Memory B cell (primary cell): ENCODE results near the gene PARP1.
A peak's percentile ranks its signal among the peaks of the same experiment; 100 is the strongest.

Source experiments
- ATAC-seq: fragments of 150-1000 bp; cut with Tn5 transposase; 2 replicates; pipeline ENCODE4 v1.10.0; 2021; ENCODE audit warnings: low read depth, mild to moderate bottlenecking, moderate library complexity
- DNase-seq, 2 donors: peaks; one replicate each; pipeline ENCODE4 v3.0.0; 2022; ENCODE audit warnings: low spot score in 2 of 2
- H3K27ac Mint-ChIP-seq: one replicate; pipeline ENCODE4 v1.8.0; 2022; ENCODE audit warnings: mild to moderate bottlenecking, moderate library complexity, mixed read lengths
- H3K27me3 Mint-ChIP-seq: one replicate; pipeline ENCODE4 v1.8.0; 2022; ENCODE audit warnings: mixed read lengths
- H3K36me3 Mint-ChIP-seq: one replicate; pipeline ENCODE4 v1.8.0; 2022; ENCODE audit warnings: mild to moderate bottlenecking, mixed read lengths
- H3K4me1 Mint-ChIP-seq: one replicate; pipeline ENCODE4 v1.8.0; 2022; ENCODE audit warnings: mixed read lengths
- H3K4me3 Mint-ChIP-seq: one replicate; pipeline ENCODE4 v1.8.0; 2022; ENCODE audit warnings: mild to moderate bottlenecking, moderate library complexity, mixed read lengths
- H3K9me3 Mint-ChIP-seq: one replicate; pipeline ENCODE4 v1.8.0; 2022; ENCODE audit warnings: mixed read lengths

Gene PARP1

GRCh38 chr1:226394462-226394861 is 13.4 kb downstream of the PARP1 start:
- Mint-ChIP-seq H3K4me1 (peaks cover 25% of the 10 kb centered on the region), H3K27me3 (no peaks in the 10 kb centered on the region), H3K9me3 (no peaks in the 10 kb centered on the region), H3K27ac (peak overlapping the region; percentile 41), H3K36me3 (peaks cover 34% of the 10 kb centered on the region), H3K4me3 (no peak overlapping the region)
- ATAC-seq (no peak), DNase-seq (no peak)

- no peak for ATAC-seq
- Mint-ChIP-seq H3K27ac (peak overlapping the region; percentile 28), H3K4me1 (peaks cover 15% of the 10 kb centered on the region), H3K4me3 (no peak overlapping the region), H3K27me3 (no peaks in the 10 kb centered on the region), H3K36me3 (peaks cover 30% of the 10 kb centered on the region), H3K9me3 (no peaks in the 10 kb centered on the region)
- no peak for DNase-seq
These were observed 17.2 kb downstream of the PARP1 start for GRCh38 chr1:226390681-226391080.

GRCh38 chr1:226388131-226388530 is 19.8 kb downstream of the PARP1 start:
- no peaks in the 10 kb centered on the region for H3K9me3 Mint-ChIP-seq
- H3K36me3 Mint-ChIP-seq = peaks cover 31% of the 10 kb centered on the region
- H3K4me1 Mint-ChIP-seq = no peaks in the 10 kb centered on the region
- no peak overlapping the region for H3K27ac Mint-ChIP-seq
- ATAC-seq (no peak), DNase-seq (no peak)
- H3K4me3 Mint-ChIP-seq = no peak overlapping the region
- no peaks in the 10 kb centered on the region for H3K27me3 Mint-ChIP-seq

DNA sequence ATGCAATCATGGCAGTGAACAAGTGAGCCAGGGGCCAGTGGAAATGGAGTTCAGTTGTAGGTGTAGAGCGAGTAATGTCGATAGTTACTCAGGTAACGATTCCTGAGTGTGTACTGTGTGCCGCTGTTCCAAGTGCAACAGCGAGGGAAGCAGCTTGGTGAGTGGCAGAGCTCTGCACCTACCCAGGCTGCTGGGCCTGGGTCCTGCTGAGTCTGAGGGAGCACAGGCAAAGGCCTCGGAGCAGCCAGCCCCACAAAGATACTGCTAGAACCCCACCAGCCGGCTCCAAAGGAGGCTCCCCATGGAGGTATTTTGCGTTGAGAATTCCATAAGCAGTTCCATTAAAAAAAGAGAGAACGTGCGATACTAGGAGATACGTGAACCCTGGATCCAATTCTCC is 23.2 kb downstream of the PARP1 start:
- Mint-ChIP-seq H3K27me3 (no peaks in the 10 kb centered on the region), H3K36me3 (peaks cover 40% of the 10 kb centered on the region), H3K27ac (no peak overlapping the region), H3K4me1 (no peaks in the 10 kb centered on the region), H3K4me3 (no peak overlapping the region), H3K9me3 (no peaks in the 10 kb centered on the region)
- DNase-seq (no peak), ATAC-seq (no peak)

DNA sequence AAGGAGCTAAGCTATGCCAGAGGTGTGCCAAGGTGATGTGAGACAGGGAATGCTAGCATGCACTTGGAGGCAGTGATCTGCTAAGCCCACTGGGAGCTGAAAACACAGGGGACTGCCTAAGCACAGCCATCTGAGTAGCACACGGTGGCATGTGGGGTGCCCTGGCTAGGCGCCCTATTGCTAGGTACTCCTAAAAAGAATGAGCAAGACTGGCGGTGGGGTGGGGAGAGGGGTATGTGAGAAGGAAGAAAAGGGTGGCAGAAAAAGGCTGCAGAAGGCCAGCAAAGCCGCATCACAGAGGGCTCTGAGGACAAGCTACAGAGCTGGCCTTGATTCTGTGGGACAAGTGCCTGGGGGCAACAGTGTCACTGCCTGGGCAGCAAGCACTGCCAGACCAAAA is 23.9 kb downstream of the PARP1 start:
- DNase-seq (no peak), ATAC-seq (no peak)
- H3K4me1 Mint-ChIP-seq = no peaks in the 10 kb centered on the region
- no peak overlapping the region for H3K4me3 Mint-ChIP-seq
- no peaks in the 10 kb centered on the region for H3K9me3 Mint-ChIP-seq
- peaks cover 41% of the 10 kb centered on the region for H3K36me3 Mint-ChIP-seq
- H3K27ac Mint-ChIP-seq = peak overlapping the region; percentile 48
- no peaks in the 10 kb centered on the region for H3K27me3 Mint-ChIP-seq

DNA sequence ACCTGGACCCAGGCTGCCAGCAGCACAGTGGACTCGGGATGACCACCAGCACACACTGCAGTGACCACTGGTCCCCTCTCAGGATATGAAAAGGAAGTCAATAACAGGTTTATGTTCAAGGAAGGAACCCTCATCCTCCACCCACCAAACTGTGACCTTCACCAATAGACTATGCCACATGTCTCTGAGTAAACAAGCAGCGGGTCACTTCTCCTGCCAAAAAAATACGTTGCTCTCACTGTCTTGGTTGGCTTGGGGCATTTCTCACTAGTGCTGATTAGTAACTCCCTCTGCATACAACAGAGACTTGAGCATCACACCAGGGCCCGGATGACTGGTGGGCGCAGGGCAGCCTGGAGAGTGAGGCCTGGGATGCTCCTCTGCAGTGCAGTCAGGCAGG is 25.9 kb downstream of the PARP1 start:
- Mint-ChIP-seq H3K36me3 (peaks cover 38% of the 10 kb centered on the region), H3K4me1 (no peaks in the 10 kb centered on the region), H3K9me3 (no peaks in the 10 kb centered on the region), H3K4me3 (no peak overlapping the region), H3K27me3 (no peaks in the 10 kb centered on the region), H3K27ac (no peak overlapping the region)
- ATAC-seq = no peak
- DNase-seq = no peak

- Mint-ChIP-seq H3K27me3 (no peaks in the 10 kb centered on the region), H3K27ac (no peak overlapping the region), H3K4me1 (no peaks in the 10 kb centered on the region), H3K9me3 (no peaks in the 10 kb centered on the region), H3K36me3 (peaks cover 40% of the 10 kb centered on the region), H3K4me3 (no peak overlapping the region)
- DNase-seq (no peak), ATAC-seq (no peak)
These were observed 26.5 kb downstream of the PARP1 start for GRCh38 chr1:226381226-226381998.

GRCh38 chr1:226378071-226378470 is 29.8 kb downstream of the PARP1 start:
- no peak for ATAC-seq
- Mint-ChIP-seq H3K27me3 (no peaks in the 10 kb centered on the region), H3K27ac (peak overlapping the region; percentile 20), H3K4me1 (no peaks in the 10 kb centered on the region), H3K9me3 (no peaks in the 10 kb centered on the region), H3K4me3 (no peak overlapping the region), H3K36me3 (peaks cover 34% of the 10 kb centered on the region)
- DNase-seq = no peak

GRCh38 chr1:226376300-226376699 is 31.6 kb downstream of the PARP1 start:
- H3K27ac Mint-ChIP-seq = no peak overlapping the region
- peaks cover 36% of the 10 kb centered on the region for H3K36me3 Mint-ChIP-seq
- H3K4me1 Mint-ChIP-seq = peaks cover 7% of the 10 kb centered on the region
- no peaks in the 10 kb centered on the region for H3K27me3 Mint-ChIP-seq
- H3K9me3 Mint-ChIP-seq = no peaks in the 10 kb centered on the region
- DNase-seq = no peak
- H3K4me3 Mint-ChIP-seq = no peak overlapping the region
- ATAC-seq = no peak

GRCh38 chr1:226373376-226373775 is 34.5 kb downstream of the PARP1 start:
- no peaks in the 10 kb centered on the region for H3K9me3 Mint-ChIP-seq
- no peak overlapping the region for H3K4me3 Mint-ChIP-seq
- no peak for ATAC-seq
- H3K27me3 Mint-ChIP-seq = no peaks in the 10 kb centered on the region
- DNase-seq = no peak
- peak overlapping the region; percentile 43 for H3K27ac Mint-ChIP-seq
- peaks cover 24% of the 10 kb centered on the region for H3K36me3 Mint-ChIP-seq
- peaks cover 32% of the 10 kb centered on the region for H3K4me1 Mint-ChIP-seq

DNA sequence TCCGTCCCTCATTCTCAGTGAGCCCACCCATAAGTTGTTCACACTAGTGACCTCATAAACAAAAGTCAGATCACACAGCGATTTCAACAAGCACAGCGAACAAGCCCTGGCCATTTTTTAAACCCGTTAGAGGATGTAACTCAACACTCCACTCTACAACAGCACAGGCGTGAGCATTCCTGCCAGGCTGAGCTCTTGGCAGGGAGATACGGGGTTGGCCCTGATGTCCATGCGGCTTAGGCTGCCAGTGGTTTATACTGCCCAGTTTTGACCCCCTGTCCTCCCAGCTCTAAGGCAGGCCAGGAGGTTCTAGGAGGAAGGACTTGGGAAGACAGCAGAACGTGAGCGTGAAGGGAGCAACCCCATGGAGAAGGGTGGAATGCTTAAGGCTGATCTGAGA is 35.0 kb downstream of the PARP1 start:
- DNase-seq (no peak), ATAC-seq (no peak)
- Mint-ChIP-seq H3K27me3 (no peaks in the 10 kb centered on the region), H3K4me3 (no peak overlapping the region), H3K9me3 (no peaks in the 10 kb centered on the region), H3K4me1 (peaks cover 32% of the 10 kb centered on the region), H3K27ac (peak overlapping the region; percentile 43), H3K36me3 (peaks cover 19% of the 10 kb centered on the region)

DNA sequence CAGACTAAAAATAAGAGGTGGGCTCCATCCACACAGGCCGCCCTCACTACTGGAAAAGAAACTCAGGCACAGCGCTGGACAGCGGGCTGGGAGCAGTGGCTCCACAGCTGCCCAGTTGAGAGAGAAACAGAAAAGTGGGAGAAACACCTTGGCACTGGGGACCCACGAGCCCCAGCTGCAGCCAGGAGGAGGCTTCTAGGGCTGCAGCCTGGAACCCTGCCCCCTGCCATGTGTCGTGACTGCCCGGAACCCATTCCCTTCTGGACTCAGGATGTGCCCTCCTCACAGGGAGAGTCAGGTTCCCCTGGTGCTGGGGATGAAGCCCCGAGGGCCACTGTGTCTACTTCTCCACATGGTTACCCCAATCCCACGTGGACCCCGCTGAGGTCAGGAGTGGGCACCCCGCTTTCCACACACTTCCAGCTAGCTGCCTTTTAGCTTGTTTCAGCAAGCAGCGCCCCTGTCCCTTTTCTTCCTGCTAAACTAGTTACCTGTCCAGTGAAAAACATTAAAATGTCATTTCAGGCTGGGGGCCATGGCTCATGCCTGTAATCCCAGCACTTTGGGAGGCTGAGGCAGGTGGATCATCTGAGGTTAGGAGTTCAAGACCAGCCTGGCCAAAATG is 35.9 kb downstream of the PARP1 start:
- H3K9me3 Mint-ChIP-seq = no peaks in the 10 kb centered on the region
- no peak for ATAC-seq
- no peak for DNase-seq
- H3K27ac Mint-ChIP-seq = peak overlapping the region; percentile 90
- no peaks in the 10 kb centered on the region for H3K27me3 Mint-ChIP-seq
- H3K4me1 Mint-ChIP-seq = peaks cover 34% of the 10 kb centered on the region
- H3K4me3 Mint-ChIP-seq = no peak overlapping the region
- peaks cover 28% of the 10 kb centered on the region for H3K36me3 Mint-ChIP-seq

GRCh38 chr1:226371027-226371694 is 36.7 kb downstream of the PARP1 start:
- no peaks in the 10 kb centered on the region for H3K27me3 Mint-ChIP-seq
- peaks cover 34% of the 10 kb centered on the region for H3K4me1 Mint-ChIP-seq
- H3K27ac Mint-ChIP-seq = peak overlapping the region; percentile 90
- ATAC-seq (peak; percentile 19), DNase-seq (no peak)
- peaks cover 28% of the 10 kb centered on the region for H3K36me3 Mint-ChIP-seq
- no peaks in the 10 kb centered on the region for H3K9me3 Mint-ChIP-seq
- H3K4me3 Mint-ChIP-seq = peak overlapping the region; percentile 76

DNA sequence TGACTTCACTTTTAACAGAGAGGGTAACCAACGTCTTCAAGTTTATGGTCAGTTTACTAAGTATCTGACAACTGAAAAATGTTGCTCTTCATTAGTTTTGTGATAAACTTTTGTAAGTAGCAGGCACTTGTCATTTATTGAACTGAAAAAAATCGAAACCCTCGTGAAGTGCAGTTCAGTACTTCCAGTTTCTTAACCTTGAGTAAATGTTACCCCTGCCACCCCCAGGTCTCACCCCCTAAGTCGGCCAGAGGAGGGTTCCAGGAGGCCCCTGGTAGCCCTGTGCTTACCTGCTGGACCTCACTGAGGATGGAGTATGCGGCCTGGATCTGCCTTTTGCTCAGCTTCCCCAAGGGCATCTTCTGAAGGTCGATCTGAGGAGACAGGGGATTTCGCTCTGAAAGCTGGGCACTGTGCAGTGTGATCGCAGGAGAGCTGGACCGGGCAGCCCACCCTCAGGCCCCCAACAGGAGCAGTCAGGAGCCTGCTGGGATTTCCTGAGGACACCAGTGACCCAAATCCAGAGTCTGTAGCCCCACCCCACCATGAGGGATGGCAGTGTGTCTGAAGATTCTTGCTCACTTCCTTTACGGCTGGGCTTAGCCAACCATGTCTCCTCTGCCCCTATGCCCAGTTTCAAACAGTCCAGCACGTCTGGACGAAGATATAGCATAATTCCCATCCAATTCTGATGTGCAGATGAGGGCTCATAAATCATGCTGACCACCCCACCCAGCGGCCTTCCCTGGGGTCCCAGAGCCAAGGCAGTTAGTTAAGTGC is 37.6 kb downstream of the PARP1 start:
- H3K4me1 Mint-ChIP-seq = peaks cover 34% of the 10 kb centered on the region
- peak overlapping the region; percentile 76 for H3K4me3 Mint-ChIP-seq
- peaks cover 30% of the 10 kb centered on the region for H3K36me3 Mint-ChIP-seq
- H3K9me3 Mint-ChIP-seq = no peaks in the 10 kb centered on the region
- ATAC-seq = peak; percentile 74
- no peak for DNase-seq
- H3K27me3 Mint-ChIP-seq = no peaks in the 10 kb centered on the region
- peak overlapping the region; percentile 90 for H3K27ac Mint-ChIP-seq
